NCI-H748 (cell line): ENCODE results near the gene BTBD6.
"Not testable (repeated sequence)": the region's sequence is repeated elsewhere in the genome, so short reads cannot be mapped to it uniquely, and the experiment has no call there.

Experiments used
- DNase-seq: peaks from one replicate; lab custom pipeline; 2025; ENCODE audit not compliant: unreplicated experiment; lab: John Stamatoyannopoulos, UW

BTBD6 gene

DNA sequence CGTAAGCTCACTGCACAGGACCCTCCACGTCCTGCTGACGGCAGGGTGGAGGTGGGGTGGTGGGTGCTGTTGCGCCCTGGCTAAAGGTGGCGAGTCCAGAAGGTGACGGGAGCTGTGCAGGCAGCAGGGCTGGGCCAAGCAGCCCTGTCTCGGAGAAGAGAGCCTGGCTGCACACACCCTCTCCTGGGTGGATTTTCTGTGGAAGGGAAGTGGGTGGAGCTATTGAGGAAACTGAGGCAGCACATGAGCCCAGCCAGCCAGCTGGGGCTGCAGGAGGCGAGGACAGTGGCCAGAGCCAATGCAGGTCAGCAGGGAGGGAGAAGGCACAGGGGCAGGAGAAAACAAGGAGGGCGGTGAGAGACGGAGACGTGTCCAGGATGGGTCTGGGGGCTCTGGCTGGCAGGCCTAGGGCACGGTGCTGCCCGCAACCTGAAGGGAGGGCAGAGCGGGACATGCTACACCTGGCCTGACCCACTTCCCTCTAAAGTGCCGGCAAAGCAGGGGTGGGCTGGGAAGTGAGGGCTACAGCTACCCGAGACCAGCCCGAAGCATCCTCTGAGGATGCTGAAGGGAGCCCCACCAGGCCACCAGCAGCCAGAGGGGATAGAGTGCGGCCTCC lies 20.5 kb downstream of the BTBD6 start:
- DNase-seq = no peak

- no peak for DNase-seq
Measured at GRCh38 chr14:105269405-105269804, 21.1 kb downstream of the BTBD6 start.

DNA sequence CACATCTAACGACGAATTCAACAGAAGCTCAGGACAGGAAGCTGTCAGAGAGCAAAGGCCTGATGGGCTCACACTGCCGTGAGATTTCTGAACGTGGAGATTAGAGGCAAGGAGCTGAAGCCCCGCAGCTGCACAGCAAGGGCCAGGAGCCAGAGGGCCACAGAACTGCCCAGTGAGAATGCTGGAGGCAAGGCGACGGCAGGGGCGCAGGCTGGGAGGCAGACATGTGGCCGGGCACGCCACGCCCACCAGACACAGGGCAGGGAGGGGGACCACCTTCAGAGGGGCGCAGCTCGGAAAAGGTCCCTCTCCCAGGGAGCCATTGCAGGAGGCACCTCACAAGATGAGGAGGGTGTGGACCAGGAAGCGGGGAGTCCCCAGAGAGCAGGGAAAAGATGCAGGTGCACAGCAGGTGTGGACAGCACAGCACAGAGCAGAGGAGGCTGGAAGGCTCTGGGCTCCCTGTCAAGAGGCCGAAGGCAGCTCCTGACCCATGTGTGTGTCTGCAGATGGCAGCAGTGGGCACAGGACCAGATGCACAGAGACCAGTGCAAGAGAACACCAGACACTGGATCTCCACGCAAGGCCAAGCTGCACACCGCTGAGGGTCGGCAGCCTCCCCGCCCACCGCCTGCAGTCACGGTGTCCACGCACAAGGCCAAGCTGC lies 23.0 kb downstream of the BTBD6 start:
- no peak for DNase-seq

- DNase-seq = no peak
Measured at GRCh38 chr14:105272623-105273022, 24.3 kb downstream of the BTBD6 start.

DNA sequence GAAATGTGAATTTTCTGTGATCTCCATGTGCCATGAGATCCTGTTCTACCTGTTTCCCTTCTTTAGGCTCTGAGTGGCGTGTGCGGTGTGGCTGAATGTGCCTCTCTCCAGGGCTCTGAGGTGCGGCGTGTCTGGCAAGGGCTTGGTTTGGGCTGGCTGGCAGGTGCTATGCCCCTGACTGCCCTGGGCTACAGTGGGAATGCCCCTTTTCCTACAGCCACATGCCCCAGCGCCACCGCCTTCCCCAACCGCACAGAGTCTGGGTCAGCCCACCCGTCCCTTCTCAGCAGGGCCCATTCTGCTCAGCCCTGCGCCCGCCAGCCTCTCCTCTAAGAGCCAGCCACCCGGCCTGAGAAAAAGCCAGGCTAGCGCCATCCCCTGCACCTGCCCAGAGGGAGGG lies 24.7 kb downstream of the BTBD6 start:
- DNase-seq = no peak

GRCh38 chr14:105274637-105275036 lies 26.3 kb downstream of the BTBD6 start:
- DNase-seq = no peak

DNA sequence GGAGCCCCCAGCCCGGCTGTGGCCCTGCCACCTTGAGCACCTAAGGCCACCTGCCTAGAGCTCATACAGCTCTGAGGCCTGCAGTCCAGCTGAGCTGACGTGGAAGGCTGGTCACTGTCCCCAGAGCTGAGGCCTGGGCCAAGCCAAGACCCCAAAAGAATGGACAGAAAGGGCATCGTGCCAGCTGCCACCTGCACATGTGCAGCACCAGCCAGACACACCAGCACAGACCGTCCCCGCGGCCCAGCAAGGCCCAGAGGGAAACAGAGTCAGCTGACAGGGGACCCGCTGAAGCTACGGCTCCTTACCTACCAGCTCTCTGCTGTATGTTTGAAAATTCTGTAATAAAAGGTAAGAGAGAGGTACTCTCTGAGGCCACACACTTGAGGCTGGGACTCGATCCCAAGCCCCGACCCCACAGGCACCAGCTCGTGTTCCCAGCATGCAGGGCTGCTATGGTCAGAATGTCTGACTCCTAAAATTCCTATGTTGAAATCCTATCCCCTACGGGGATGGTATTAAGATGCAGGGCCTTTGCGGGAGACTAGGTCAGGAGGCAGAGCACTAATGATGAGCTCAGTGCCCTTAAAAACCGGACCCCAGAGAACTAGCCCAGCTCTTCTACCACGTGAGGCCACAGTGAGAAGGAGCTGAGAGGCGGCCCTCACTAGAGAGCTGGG lies 27.1 kb downstream of the BTBD6 start:
- DNase-seq = no peak

- not testable (repeated sequence) for DNase-seq
Measured at GRCh38 chr14:105277448-105277847, 29.1 kb downstream of the BTBD6 start.

GRCh38 chr14:105279642-105280361 lies 31.5 kb downstream of the BTBD6 start:
- DNase-seq = no peak

- no peak for DNase-seq
Measured at GRCh38 chr14:105280525-105280924, 32.2 kb downstream of the BTBD6 start.

- peak; percentile 56 for DNase-seq
Measured at GRCh38 chr14:105281371-105282097, 33.2 kb downstream of the BTBD6 start.

GRCh38 chr14:105282098-105282725 lies 33.9 kb downstream of the BTBD6 start:
- no peak for DNase-seq

- DNase-seq = no peak
Measured at GRCh38 chr14:105283028-105283427, 34.7 kb downstream of the BTBD6 start.

- no peak for DNase-seq
Measured at GRCh38 chr14:105283899-105284298, 35.6 kb downstream of the BTBD6 start.

GRCh38 chr14:105285174-105285573 lies 36.8 kb downstream of the BTBD6 start:
- DNase-seq = no peak

- DNase-seq = no peak
Measured at GRCh38 chr14:105286759-105287144, 38.4 kb downstream of the BTBD6 start.

DNA sequence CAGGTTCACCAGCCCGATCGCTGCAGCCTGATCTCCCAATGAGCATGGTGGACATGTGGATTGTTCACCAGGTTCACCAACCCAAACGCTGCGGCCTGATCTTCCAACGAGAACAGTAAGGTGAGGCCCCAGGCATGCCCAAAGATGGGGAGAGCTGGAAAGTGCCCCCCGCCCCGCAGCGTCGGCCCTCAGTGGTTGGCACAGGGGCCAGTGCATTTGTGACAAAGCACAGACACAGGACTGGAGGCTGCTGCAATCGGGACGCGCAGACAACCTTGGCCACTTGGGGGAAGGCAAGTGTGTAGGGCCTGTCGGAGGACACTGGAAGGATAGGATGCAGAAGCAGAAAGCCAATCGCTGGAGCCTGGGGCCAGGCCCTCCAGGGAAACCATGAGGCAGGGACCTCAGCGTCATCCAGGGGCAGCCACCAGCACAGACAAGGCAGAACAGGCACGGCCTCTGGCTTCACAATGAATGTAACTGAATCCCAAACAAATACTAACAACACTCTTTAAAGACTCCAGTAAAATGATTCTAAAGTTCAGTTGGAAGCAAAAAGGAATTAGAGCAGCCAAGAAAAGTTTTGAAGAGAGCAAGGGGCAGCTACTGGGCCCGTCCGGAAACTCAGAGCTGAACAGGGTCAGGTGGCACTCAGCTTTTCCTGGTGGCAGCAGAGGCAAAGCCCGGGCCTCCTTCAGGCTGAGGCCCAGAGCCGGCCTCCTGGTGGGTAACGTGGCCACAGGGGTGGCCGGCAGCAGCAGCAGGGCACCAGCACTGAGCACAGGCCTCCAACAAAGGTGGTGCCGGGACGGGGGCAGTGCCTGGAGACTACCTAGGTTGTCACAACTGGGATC lies 39.1 kb downstream of the BTBD6 start:
- DNase-seq = no peak

- DNase-seq = not testable (repeated sequence)
Measured at GRCh38 chr14:105288936-105289335, 40.6 kb downstream of the BTBD6 start.

DNA sequence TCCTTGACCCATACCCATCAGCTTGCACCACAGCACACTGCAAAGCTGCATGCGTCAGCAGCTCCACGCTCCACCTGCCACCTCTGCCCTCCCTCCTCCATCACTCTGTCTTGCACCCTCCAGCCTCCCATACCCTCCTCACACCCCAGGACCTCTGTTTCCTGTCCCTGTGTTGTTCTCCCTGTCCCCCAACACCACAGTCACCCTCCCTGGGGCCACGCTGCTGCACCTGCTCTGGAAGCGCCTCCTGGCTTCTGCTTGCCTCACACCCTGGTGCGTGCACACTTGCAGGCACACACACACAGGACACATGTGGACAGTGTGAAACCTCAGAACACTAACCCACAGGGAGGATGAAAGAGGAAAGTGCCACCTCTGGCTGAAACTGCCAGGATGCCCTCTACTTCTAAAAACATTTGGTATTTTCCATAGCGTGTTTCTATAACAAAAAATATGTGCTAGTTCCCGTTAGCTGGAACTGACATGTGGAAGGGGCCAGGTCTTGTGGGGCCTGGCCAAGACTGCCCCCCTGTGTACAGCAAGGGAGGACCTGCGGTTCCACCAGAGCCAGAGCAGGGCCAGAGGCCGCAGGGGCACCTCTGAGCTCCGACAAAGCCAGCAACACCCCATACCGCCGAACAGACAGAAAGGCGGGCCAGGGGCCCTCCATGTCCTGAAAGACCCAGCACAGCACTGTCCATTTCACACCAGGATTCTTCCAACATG lies 42.5 kb downstream of the BTBD6 start:
- no peak for DNase-seq
